Hepatocyte (in vitro differentiated cells): ENCODE measurements around the gene C1orf21.

Experiments
- EZH2 ChIP-seq: fragments of 200-600 bp; sonication (generic); IDR thresholded peaks from 2 replicates; pipeline ENCODE4 v1.6.1; 2016; ENCODE audit warnings: antibody characterized with exemption, mild to moderate bottlenecking, borderline replicate concordance
- EZH2phosphoT487 ChIP-seq: fragments of 200-600 bp; sonication (generic); IDR thresholded peaks from one replicate; pipeline ENCODE4 v1.6.1; 2018; ENCODE audit warnings: antibody characterized with exemption, mild to moderate bottlenecking, low read depth, moderate library complexity; ENCODE audit not compliant: unreplicated experiment, severe bottlenecking
- TF ChIP-seq, protein P1 (sequence below): fragments of 200-600 bp; sonication (generic); IDR thresholded peaks from 2 replicates; pipeline ENCODE4 v1.5.1; 2016; ENCODE audit warnings: antibody characterized with exemption, mild to moderate bottlenecking; ENCODE audit not compliant: poor library complexity

- TF ChIP-seq, protein P1, sequence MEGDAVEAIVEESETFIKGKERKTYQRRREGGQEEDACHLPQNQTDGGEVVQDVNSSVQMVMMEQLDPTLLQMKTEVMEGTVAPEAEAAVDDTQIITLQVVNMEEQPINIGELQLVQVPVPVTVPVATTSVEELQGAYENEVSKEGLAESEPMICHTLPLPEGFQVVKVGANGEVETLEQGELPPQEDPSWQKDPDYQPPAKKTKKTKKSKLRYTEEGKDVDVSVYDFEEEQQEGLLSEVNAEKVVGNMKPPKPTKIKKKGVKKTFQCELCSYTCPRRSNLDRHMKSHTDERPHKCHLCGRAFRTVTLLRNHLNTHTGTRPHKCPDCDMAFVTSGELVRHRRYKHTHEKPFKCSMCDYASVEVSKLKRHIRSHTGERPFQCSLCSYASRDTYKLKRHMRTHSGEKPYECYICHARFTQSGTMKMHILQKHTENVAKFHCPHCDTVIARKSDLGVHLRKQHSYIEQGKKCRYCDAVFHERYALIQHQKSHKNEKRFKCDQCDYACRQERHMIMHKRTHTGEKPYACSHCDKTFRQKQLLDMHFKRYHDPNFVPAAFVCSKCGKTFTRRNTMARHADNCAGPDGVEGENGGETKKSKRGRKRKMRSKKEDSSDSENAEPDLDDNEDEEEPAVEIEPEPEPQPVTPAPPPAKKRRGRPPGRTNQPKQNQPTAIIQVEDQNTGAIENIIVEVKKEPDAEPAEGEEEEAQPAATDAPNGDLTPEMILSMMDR, result no peak
- TF ChIP-seq EZH2, result no peak
- no peak for TF ChIP-seq EZH2phosphoT487
These were observed 30.1 kb downstream of the C1orf21 start for GRCh38 chr1:184416946-184417345.
